Measurements from ENCODE around the gene TBC1D24. TPM values are rescaled to one million over a fixed set of nuclear protein-coding genes. Genes with fewer than 3 reads are reported as not detected.
A peak's percentile ranks its signal among the peaks of the same experiment; 100 is the strongest.

The TBC1D24 gene
- total and polyA plus RNA-seq, 2 experiments from 2014 or later = 5.4 to 21.0 TPM

DNA sequence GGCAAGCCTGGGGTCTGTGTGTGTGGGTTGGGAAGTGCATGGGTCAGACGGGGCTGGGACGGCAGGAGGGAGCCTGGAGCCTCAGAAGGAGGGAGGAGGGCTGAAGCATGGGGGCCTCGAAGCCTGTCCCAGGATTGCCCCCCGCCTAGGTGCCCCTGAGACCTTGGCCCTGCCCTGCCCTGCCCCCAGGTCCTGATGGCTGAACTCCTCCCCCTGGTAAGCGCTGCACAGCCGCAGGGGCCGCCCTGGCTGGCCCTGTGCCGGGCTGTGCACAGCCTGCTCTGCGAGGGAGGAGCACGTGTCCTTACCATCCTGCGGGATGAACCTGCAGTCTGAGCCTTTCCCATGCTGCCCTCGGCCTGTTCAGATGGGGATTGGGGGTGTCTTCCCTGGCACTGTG lies 10.6 kb upstream of the TBC1D24 start (continued):
- TF ChIP-seq, protein P1, sequence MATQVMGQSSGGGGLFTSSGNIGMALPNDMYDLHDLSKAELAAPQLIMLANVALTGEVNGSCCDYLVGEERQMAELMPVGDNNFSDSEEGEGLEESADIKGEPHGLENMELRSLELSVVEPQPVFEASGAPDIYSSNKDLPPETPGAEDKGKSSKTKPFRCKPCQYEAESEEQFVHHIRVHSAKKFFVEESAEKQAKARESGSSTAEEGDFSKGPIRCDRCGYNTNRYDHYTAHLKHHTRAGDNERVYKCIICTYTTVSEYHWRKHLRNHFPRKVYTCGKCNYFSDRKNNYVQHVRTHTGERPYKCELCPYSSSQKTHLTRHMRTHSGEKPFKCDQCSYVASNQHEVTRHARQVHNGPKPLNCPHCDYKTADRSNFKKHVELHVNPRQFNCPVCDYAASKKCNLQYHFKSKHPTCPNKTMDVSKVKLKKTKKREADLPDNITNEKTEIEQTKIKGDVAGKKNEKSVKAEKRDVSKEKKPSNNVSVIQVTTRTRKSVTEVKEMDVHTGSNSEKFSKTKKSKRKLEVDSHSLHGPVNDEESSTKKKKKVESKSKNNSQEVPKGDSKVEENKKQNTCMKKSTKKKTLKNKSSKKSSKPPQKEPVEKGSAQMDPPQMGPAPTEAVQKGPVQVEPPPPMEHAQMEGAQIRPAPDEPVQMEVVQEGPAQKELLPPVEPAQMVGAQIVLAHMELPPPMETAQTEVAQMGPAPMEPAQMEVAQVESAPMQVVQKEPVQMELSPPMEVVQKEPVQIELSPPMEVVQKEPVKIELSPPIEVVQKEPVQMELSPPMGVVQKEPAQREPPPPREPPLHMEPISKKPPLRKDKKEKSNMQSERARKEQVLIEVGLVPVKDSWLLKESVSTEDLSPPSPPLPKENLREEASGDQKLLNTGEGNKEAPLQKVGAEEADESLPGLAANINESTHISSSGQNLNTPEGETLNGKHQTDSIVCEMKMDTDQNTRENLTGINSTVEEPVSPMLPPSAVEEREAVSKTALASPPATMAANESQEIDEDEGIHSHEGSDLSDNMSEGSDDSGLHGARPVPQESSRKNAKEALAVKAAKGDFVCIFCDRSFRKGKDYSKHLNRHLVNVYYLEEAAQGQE (IDR thresholded peaks at IDR 0.05; ENCODE audit: unreplicated experiment) = no peak
- TF ChIP-seq CREB1 (CRISPR knock-in tag; IDR thresholded peaks at IDR 0.05; ENCODE audit: low read depth) (no peak), EZH2 (IDR thresholded peaks at IDR 0.05; ENCODE audit: low read depth, unreplicated experiment) (no peak), STAT1 (IDR thresholded peaks at IDR 0.05; ENCODE audit: unreplicated experiment) (no peak)
- TF ChIP-seq, protein P2, sequence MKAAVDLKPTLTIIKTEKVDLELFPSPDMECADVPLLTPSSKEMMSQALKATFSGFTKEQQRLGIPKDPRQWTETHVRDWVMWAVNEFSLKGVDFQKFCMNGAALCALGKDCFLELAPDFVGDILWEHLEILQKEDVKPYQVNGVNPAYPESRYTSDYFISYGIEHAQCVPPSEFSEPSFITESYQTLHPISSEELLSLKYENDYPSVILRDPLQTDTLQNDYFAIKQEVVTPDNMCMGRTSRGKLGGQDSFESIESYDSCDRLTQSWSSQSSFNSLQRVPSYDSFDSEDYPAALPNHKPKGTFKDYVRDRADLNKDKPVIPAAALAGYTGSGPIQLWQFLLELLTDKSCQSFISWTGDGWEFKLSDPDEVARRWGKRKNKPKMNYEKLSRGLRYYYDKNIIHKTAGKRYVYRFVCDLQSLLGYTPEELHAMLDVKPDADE (IDR thresholded peaks at IDR 0.05) = no peak

DNA sequence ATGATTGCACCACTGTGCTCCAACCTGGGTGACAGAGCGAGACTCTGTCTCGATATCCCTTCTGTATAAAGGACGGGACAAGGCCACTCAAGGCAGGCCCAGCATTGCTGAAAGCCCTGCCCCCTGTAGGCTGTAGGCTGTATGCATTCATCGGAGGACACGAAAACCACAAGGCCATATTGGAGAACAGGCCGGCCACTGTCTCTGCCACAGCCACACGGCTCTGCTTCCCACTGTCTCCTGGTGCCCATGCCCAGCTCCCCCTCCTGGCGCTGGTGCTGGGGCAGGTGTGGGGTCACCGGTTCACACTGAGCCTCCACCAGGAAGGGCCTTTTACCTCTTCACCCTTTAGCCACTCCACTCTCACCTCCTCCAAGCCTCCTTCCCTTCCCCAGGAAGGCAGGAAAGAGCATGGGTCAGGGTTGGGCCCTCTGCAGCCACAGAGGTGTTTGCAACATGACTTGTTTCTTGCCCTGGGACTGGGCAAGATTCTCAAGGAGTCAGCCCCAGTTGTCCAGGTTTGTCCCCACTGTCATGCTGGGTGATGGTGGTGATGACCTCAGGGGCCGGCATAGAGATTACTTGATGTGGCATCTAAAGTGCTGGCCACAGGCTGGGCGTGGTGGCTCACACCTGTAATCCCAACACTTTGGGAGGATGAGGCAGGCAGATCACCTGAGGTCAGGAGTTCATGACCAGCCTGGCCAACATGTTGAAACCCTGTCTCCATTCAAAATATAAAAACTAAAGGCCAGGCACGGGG lies 9.1 kb upstream of the TBC1D24 start:
- peaks cover 11% of the 10 kb centered on the region for H3K79me2 ChIP-seq (replicated peaks; ENCODE audit: insufficient read depth)
- DNase-seq (ENCODE audit: low spot score) = peak; percentile 75
- H3K27me3 Mint-ChIP-seq (ENCODE audit: insufficient read depth, low read depth, poor library complexity) = peaks cover 32% of the 10 kb centered on the region
- H3K4me1 Mint-ChIP-seq = peaks cover 12% of the 10 kb centered on the region
- H3K4me1 ChIP-seq (ENCODE audit: insufficient read depth) = peaks cover 17% of the 10 kb centered on the region
- H3F3A ChIP-seq (replicated peaks; ENCODE audit: low read depth) = peaks cover 20% of the 10 kb centered on the region
- no peak overlapping the region for H3K4me2 ChIP-seq
- no peak overlapping the region for H3K27ac Mint-ChIP-seq
- H3K9me3 Mint-ChIP-seq = no peaks in the 10 kb centered on the region
- no peak overlapping the region for H3K4me3 Mint-ChIP-seq
- H3K9me2 ChIP-seq (ENCODE audit: insufficient read depth) = no peaks in the 10 kb centered on the region
- TF ChIP-seq EZH2phosphoT487 (IDR thresholded peaks at IDR 0.05; ENCODE audit: unreplicated experiment) = no peak
- TF ChIP-seq, protein P3, sequence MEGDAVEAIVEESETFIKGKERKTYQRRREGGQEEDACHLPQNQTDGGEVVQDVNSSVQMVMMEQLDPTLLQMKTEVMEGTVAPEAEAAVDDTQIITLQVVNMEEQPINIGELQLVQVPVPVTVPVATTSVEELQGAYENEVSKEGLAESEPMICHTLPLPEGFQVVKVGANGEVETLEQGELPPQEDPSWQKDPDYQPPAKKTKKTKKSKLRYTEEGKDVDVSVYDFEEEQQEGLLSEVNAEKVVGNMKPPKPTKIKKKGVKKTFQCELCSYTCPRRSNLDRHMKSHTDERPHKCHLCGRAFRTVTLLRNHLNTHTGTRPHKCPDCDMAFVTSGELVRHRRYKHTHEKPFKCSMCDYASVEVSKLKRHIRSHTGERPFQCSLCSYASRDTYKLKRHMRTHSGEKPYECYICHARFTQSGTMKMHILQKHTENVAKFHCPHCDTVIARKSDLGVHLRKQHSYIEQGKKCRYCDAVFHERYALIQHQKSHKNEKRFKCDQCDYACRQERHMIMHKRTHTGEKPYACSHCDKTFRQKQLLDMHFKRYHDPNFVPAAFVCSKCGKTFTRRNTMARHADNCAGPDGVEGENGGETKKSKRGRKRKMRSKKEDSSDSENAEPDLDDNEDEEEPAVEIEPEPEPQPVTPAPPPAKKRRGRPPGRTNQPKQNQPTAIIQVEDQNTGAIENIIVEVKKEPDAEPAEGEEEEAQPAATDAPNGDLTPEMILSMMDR (conservative IDR thresholded peaks at IDR 0.05; ENCODE audit: low read depth in 2 of 2) = peak; percentile 55 to 70
- TF ChIP-seq POLR2AphosphoS5 (IDR thresholded peaks at IDR 0.05; ENCODE audit: low read depth) = no peak
- no peaks in the 10 kb centered on the region for H3K36me3 ChIP-seq (ENCODE audit: insufficient read depth)
- H3K27ac ChIP-seq (ENCODE audit: low read depth) = no peak overlapping the region
- peaks cover 30% of the 10 kb centered on the region for H3K27me3 ChIP-seq (ENCODE audit: insufficient read depth)
- no peak overlapping the region for H2AFZ ChIP-seq
- no peak overlapping the region for H3K4me3 ChIP-seq
- peaks cover 10% of the 10 kb centered on the region for H3K36me3 Mint-ChIP-seq (ENCODE audit: low read depth)
- ATAC-seq = peak; percentile 21
- H4K20me1 ChIP-seq (replicated peaks; ENCODE audit: insufficient read depth) = no peaks in the 10 kb centered on the region; the same call in 1 of the 2 replicates
